Liver (tissue), 3 donors: ENCODE data around the gene SEZ6L.

Source experiments
- JUND ChIP-seq, 2 donors: IDR thresholded peaks; 2 replicates each; pipeline ENCODE4 v1.6.1; 2016; ENCODE audit warnings: antibody characterized with exemption in 2 of 2
- TF ChIP-seq, protein P1 (sequence below): fragments of 150-350 bp; IDR thresholded peaks from 2 replicates; pipeline ENCODE4 v1.5.1; 2017; ENCODE audit warnings: improper control_type of control experiment, low read depth, low read length; ENCODE audit not compliant: missing input control
- donor health status: healthy.
- donor health status: healthy.

GRCh38 chr22:26285632-26286031 lies 116.4 kb downstream of the SEZ6L start:
- TF ChIP-seq, protein P1, sequence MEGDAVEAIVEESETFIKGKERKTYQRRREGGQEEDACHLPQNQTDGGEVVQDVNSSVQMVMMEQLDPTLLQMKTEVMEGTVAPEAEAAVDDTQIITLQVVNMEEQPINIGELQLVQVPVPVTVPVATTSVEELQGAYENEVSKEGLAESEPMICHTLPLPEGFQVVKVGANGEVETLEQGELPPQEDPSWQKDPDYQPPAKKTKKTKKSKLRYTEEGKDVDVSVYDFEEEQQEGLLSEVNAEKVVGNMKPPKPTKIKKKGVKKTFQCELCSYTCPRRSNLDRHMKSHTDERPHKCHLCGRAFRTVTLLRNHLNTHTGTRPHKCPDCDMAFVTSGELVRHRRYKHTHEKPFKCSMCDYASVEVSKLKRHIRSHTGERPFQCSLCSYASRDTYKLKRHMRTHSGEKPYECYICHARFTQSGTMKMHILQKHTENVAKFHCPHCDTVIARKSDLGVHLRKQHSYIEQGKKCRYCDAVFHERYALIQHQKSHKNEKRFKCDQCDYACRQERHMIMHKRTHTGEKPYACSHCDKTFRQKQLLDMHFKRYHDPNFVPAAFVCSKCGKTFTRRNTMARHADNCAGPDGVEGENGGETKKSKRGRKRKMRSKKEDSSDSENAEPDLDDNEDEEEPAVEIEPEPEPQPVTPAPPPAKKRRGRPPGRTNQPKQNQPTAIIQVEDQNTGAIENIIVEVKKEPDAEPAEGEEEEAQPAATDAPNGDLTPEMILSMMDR: no peak
- no peak for TF ChIP-seq JUND (IDR thresholded peaks at IDR 0.05)
